A549 (cell line): ENCODE data around the gene CYFIP2. TPM values are rescaled to one million over a fixed set of nuclear protein-coding genes. Genes with fewer than 3 reads are reported as not detected.

Experiments used
- ATAC-seq, 2 experiments: fragments of 200-7000 bp in 1 of 2; fragments of >200 bp in 1 of 2; cut with Nextera tagmentation in 1 of 2; cut with Tn5 transposase in 1 of 2; 3 replicates each; pipeline versions ENCODE4 v1.8.0 to v1.9.1; 2018 to 2020; ENCODE audit warnings: mild to moderate bottlenecking in 1 of 2, moderate library complexity in 1 of 2
- CTCF ChIA-PET: fragments of 300-600 bp; sonication (Branson Sonifier 250); formaldehyde crosslinking; extraction: SDS; loops from one replicate; lab custom pipeline; 2021; ENCODE audit warnings: antibody characterized with exemption, inconsistent platforms; lab: Yijun Ruan, JAX
- POLR2A ChIA-PET: fragments of 350-600 bp; formaldehyde crosslinking; extraction: SDS; loops from one replicate; lab custom pipeline; 2021; ENCODE audit warnings: antibody characterized with exemption, inconsistent platforms; lab: Yijun Ruan, JAX
- DNase-seq, 2 experiments: peaks; one replicate each; pipeline versions ENCODE4 v3.0.0 to v3.0.0-alpha.2; 2011 to 2016; ENCODE audit warnings: low read depth in 1 of 2, low spot score in 1 of 2
- FAIRE-seq: peaks from 2 replicates; lab custom pipeline; 2011; peaks lifted over from hg19 to GRCh38; lab: Jason Lieb, UNC
- H3K27ac ChIP-seq, 2 experiments: fragments of >200 bp; sonication (Bioruptor Twin); formaldehyde crosslinking; 3 replicates each; pipeline ENCODE4 v1.5.1; 2016 to 2017
- H3K4me1 ChIP-seq: fragments of >200 bp; sonication (Bioruptor Twin); formaldehyde crosslinking; 3 replicates; pipeline ENCODE4 v1.6.1; 2016
- H3K4me2 ChIP-seq: fragments of >200 bp; sonication (Bioruptor Twin); formaldehyde crosslinking; 3 replicates; pipeline ENCODE4 v1.6.1; 2016
- H3K4me3 ChIP-seq: fragments of >200 bp; sonication (Bioruptor Twin); formaldehyde crosslinking; 3 replicates; pipeline ENCODE4 v1.5.1; 2016
- H3K9me3 ChIP-seq: fragments of >200 bp; sonication (Bioruptor Twin); formaldehyde crosslinking; 3 replicates; pipeline ENCODE4 v1.6.1; 2016
- ATOH8 ChIP-seq: fragments of 250-450 bp; sonication (Bioruptor Pico); IDR thresholded peaks from 2 replicates; pipeline ENCODE4 v1.5.0; 2020; ENCODE audit warnings: low read depth, mild to moderate bottlenecking, moderate library complexity
- BHLHE40 ChIP-seq: IDR thresholded peaks from 2 replicates; pipeline ENCODE4 v1.6.1; 2012; ENCODE audit warnings: low read depth, low read length, inconsistent platforms
- EHMT2 ChIP-seq: fragments of 200-600 bp; sonication (generic); IDR thresholded peaks from 2 replicates; pipeline ENCODE4 v1.6.1; 2016; ENCODE audit warnings: antibody characterized with exemption, low read depth, mild to moderate bottlenecking, moderate library complexity
- ELK1 ChIP-seq: fragments of 150-350 bp; IDR thresholded peaks from 2 replicates; pipeline ENCODE4 v1.6.1; 2014; ENCODE audit warnings: low read depth, mild to moderate bottlenecking, low read length
- FOSB ChIP-seq: fragments of 250-450 bp; sonication (Bioruptor Pico); IDR thresholded peaks from 2 replicates; pipeline ENCODE4 v1.5.0; 2020; ENCODE audit warnings: mild to moderate bottlenecking, moderate library complexity
- FOXS1 ChIP-seq: fragments of 250-450 bp; sonication (Bioruptor Pico); IDR thresholded peaks from 2 replicates; pipeline ENCODE4 v1.5.0; 2020; ENCODE audit warnings: mild to moderate bottlenecking, moderate library complexity
- HOXB13 ChIP-seq: fragments of 250-450 bp; sonication (Bioruptor Pico); IDR thresholded peaks from 2 replicates; pipeline ENCODE4 v1.5.0; 2020; ENCODE audit warnings: low read depth, mild to moderate bottlenecking, moderate library complexity
- HOXB5 ChIP-seq: fragments of 250-450 bp; sonication (Bioruptor Pico); IDR thresholded peaks from 2 replicates; pipeline ENCODE4 v1.5.0; 2020; ENCODE audit warnings: mild to moderate bottlenecking, moderate library complexity
- JUNB ChIP-seq: fragments of >200 bp; sonication (Bioruptor Twin); formaldehyde crosslinking; IDR thresholded peaks from 2 replicates; pipeline ENCODE4 v1.6.1; 2016
- MYC ChIP-seq: IDR thresholded peaks from 2 replicates; pipeline ENCODE4 v1.6.1; 2012; ENCODE audit warnings: mild to moderate bottlenecking, inconsistent platforms, low read length, improper control_type of control experiment, borderline replicate concordance
- PBX3 ChIP-seq: IDR thresholded peaks from 2 replicates; pipeline ENCODE4 v1.6.1; 2012
- PHF8 ChIP-seq: fragments of 200-600 bp; sonication (generic); IDR thresholded peaks from 2 replicates; pipeline ENCODE4 v1.6.1; 2016; ENCODE audit warnings: low read depth, mild to moderate bottlenecking, antibody characterized with exemption, moderate library complexity, borderline replicate concordance
- POLR2A ChIP-seq: IDR thresholded peaks from 2 replicates; pipeline ENCODE4 v1.6.1; 2012; ENCODE audit warnings: mild to moderate bottlenecking, low read length
- RAD21 ChIP-seq, 2 experiments: fragments of >200 bp in 1 of 2; sonication (Bioruptor Twin) in 1 of 2; formaldehyde crosslinking in 1 of 2; IDR thresholded peaks in 1 of 2; conservative IDR thresholded peaks in 1 of 2; 2 replicates in 1 of 2; 3 replicates in 1 of 2; pipeline ENCODE4 v1.6.1; 2012 to 2018; ENCODE audit warnings: inconsistent platforms in 1 of 2
- RCOR1 ChIP-seq: fragments of 150-350 bp; IDR thresholded peaks from 2 replicates; pipeline ENCODE4 v1.6.1; 2014; ENCODE audit warnings: antibody characterized with exemption, low read length, low read depth
- RFX5 ChIP-seq: fragments of 450-650 bp; IDR thresholded peaks from 2 replicates; pipeline ENCODE4 v1.7.1; 2014; ENCODE audit warnings: antibody characterized with exemption, mild to moderate bottlenecking, moderate library complexity
- RNF2 ChIP-seq: fragments of 200-600 bp; sonication (generic); IDR thresholded peaks from 2 replicates; pipeline ENCODE4 v1.6.1; 2016; ENCODE audit warnings: low read depth, mild to moderate bottlenecking, antibody characterized with exemption, moderate library complexity, borderline replicate concordance
- SMC3 ChIP-seq: fragments of >200 bp; sonication (Bioruptor Twin); formaldehyde crosslinking; IDR thresholded peaks from 3 replicates; pipeline ENCODE4 v1.6.1; 2018; ENCODE audit warnings: inconsistent platforms
- SREBF2 ChIP-seq: fragments of 450-650 bp; IDR thresholded peaks from 2 replicates; pipeline ENCODE4 v1.6.1; 2014; ENCODE audit warnings: mild to moderate bottlenecking, moderate library complexity
- USF2 ChIP-seq: fragments of 450-650 bp; IDR thresholded peaks from 2 replicates; pipeline ENCODE4 v1.6.1; 2014; ENCODE audit warnings: antibody characterized with exemption
- ZNF302 ChIP-seq: fragments of 250-450 bp; sonication (Bioruptor Pico); IDR thresholded peaks from 2 replicates; pipeline ENCODE4 v1.9.0; 2021; ENCODE audit warnings: inconsistent platforms, mild to moderate bottlenecking, moderate library complexity
- WGBS: methylation state at CpG from one replicate; pipeline ENCODE4 v1.1.6; 2017; ENCODE audit errors: missing lambda C conversion rate; 5-methylcytosine and 5-hydroxymethylcytosine counted together
- polyA plus RNA-seq, 4 experiments: library from polyadenylated mRNA; depleted of rRNA in 3 of 4; stranded (reverse); fragments of >200 nt; fragmentation: RNase III in 1 of 4; extraction: RNeasy Plus Mini Kit Qiagen cat#74134 plus additional on column Dnase treatment in 1 of 4; gene quantifications; 2 replicates in 3 of 4; 3 replicates in 1 of 4; pipeline ENCODE4 v1.2.3, GENCODE V29; 2011 to 2017

CYFIP2 gene
- polyA plus RNA-seq, 2 of the 4 experiments (the other 2 are of a cell fraction): 9.0 to 18.6 TPM

GRCh38 chr5:157389103-157389502 is 123.2 kb downstream of the CYFIP2 start:
- CTCF ChIA-PET: interaction anchor here (0.8 to 4.4 kb wide), 6 partner anchors 19 to 330 kb away, joined by 3 to 25 read pairs (median 7); partner anchors contain the start of gene NIPAL4
- POLR2A ChIA-PET: no interaction called here
- FAIRE-seq: no peak

GRCh38 chr5:157390133-157390532 is 124.2 kb downstream of the CYFIP2 start:
- peak overlapping the region; percentile 76 for H3K4me2 ChIP-seq
- DNase-seq: no peak
- H3K9me3 ChIP-seq: no peaks in the 10 kb centered on the region
- TF ChIP-seq FOXS1 (CRISPR knock-in tag): no peak
- no peak for TF ChIP-seq HOXB5 (CRISPR knock-in tag)
- TF ChIP-seq RCOR1: no peak
- no peak for TF ChIP-seq POLR2A
- TF ChIP-seq USF2: no peak
- TF ChIP-seq ATOH8 (CRISPR knock-in tag): no peak
- no peak for TF ChIP-seq JUNB
- no peak for TF ChIP-seq FOSB (CRISPR knock-in tag)
- TF ChIP-seq SMC3: no peak
- no peak for TF ChIP-seq MYC
- TF ChIP-seq ZNF302: no peak
- no peak for TF ChIP-seq RNF2
- no peak for TF ChIP-seq SREBF2
- no peak for TF ChIP-seq HOXB13 (CRISPR knock-in tag)
- no peak for TF ChIP-seq PHF8
- no peak for TF ChIP-seq EHMT2
- TF ChIP-seq PBX3: no peak
- no peak for TF ChIP-seq BHLHE40
- TF ChIP-seq RAD21 (conservative IDR thresholded peaks at IDR 0.05 in 1 of 2, IDR thresholded peaks at IDR 0.05 in 1 of 2): no peak
- TF ChIP-seq, all 56 proteins: peak for 0
- FAIRE-seq: no peak
- Histone ChIP-seq H3K4me3 (no peak overlapping the region), H3K27ac (peak overlapping the region; percentile 81 to 93), H3K4me1 (peaks cover 64% of the 10 kb centered on the region)
- WGBS: 49% methylated on average over 4 of the region's 5 CpGs
- CTCF ChIA-PET: interaction anchor here (0.5 to 4.4 kb wide), 14 partner anchors 9 to 992 kb away, joined by 3 to 25 read pairs (median 3); no protein-coding TSS in a partner anchor
- POLR2A ChIA-PET: interaction anchor here (1.0 kb wide), 1 partner anchor 8 kb away, joined by 3 read pairs; no protein-coding TSS in a partner anchor
- ATAC-seq: no peak

More at GRCh38 chr5:157389103-157389502, 123.2 kb downstream of the CYFIP2 start:
- no peak for TF ChIP-seq FOSB (CRISPR knock-in tag)
- no peak for TF ChIP-seq ELK1
- no peak for TF ChIP-seq HOXB5 (CRISPR knock-in tag)
- TF ChIP-seq RFX5: no peak
- no peak overlapping the region for H3K4me3 ChIP-seq
- 86% methylated on average over 9 of the region's 17 CpGs for WGBS
- DNase-seq (no peak), ATAC-seq (no peak)
- peak overlapping the region; percentile 76; the same call in 2 of the 3 replicates for H3K4me2 ChIP-seq
- H3K27ac ChIP-seq: peak overlapping the region; percentile 81 to 93
- H3K9me3 ChIP-seq: no peaks in the 10 kb centered on the region
- H3K4me1 ChIP-seq: peaks cover 74% of the 10 kb centered on the region
